Lower lobe of right lung (tissue), 2 donors: ENCODE results near the gene PHACTR3. TPM values are rescaled to one million over a fixed set of nuclear protein-coding genes. Genes with fewer than 3 reads are reported as not detected.

Experiments used
- ATAC-seq, 2 donors: fragments of 200-7000 bp; cut with Tn5 transposase; one replicate each; pipeline ENCODE4 v1.9.1; 2020 to 2022; ENCODE audit warnings: mild to moderate bottlenecking in 2 of 2, moderate library complexity in 2 of 2
- DNase-seq: peaks from one replicate; pipeline ENCODE4 v3.0.0-alpha.2; 2020
- H3K27ac ChIP-seq: fragments of 200-600 bp; one replicate; pipeline ENCODE4 v1.8.0; 2022
- H3K27me3 ChIP-seq: fragments of 200-600 bp; one replicate; pipeline ENCODE4 v1.8.0; 2022; ENCODE audit warnings: low read depth
- H3K36me3 ChIP-seq: fragments of 200-600 bp; one replicate; pipeline ENCODE4 v1.8.0; 2022; ENCODE audit warnings: mild to moderate bottlenecking
- H3K4me1 ChIP-seq: fragments of 200-600 bp; one replicate; pipeline ENCODE4 v1.8.0; 2022
- H3K4me3 ChIP-seq: fragments of 200-600 bp; one replicate; pipeline ENCODE4 v1.8.0; 2022; ENCODE audit warnings: mild to moderate bottlenecking
- H3K9me3 ChIP-seq: fragments of 200-600 bp; one replicate; pipeline ENCODE4 v1.8.0; 2022
- CTCF ChIP-seq: fragments of 200-600 bp; IDR thresholded peaks from one replicate; pipeline ENCODE4 v1.8.0; 2022; ENCODE audit warnings: antibody characterized with exemption, mild to moderate bottlenecking
- intact Hi-C: fragments of 100-400 bp; cut with DNase I; formaldehyde crosslinking; loops from one replicate; pipeline ENCODE4 v1.11.0; 2022
- total RNA-seq: library from RNA; stranded (reverse); fragmentation: NEBNext Ultra II Directional; extraction: Animal tissue kit (Norgen Biotek cat#: 25700); gene quantifications from one replicate; pipeline ENCODE4 v1.2.1, GENCODE V29; 2021
- donor health status: DM: no; HTN: yes; CAD: no; lungs with severe emphysema.

Gene PHACTR3
- total RNA-seq, 1 donor from 2014 or later, result 9.0 TPM

GRCh38 chr20:59656417-59656816, 52.1 kb downstream of the PHACTR3 start:
- H3K4me1 ChIP-seq, result no peaks in the 10 kb centered on the region
- DNase-seq, result no peak
- H3K9me3 ChIP-seq, result peaks cover 18% of the 10 kb centered on the region
- peaks cover 7% of the 10 kb centered on the region for H3K27me3 ChIP-seq
- no peak overlapping the region for H3K27ac ChIP-seq
- intact Hi-C loops, result no loop called here
- H3K4me3 ChIP-seq, result no peak overlapping the region
- ATAC-seq, result no peak
- H3K36me3 ChIP-seq, result no peaks in the 10 kb centered on the region
- TF ChIP-seq CTCF, result no peak

- DNase-seq, result no peak
- Histone ChIP-seq H3K9me3 (peaks cover 18% of the 10 kb centered on the region), H3K36me3 (no peaks in the 10 kb centered on the region), H3K27me3 (peaks cover 14% of the 10 kb centered on the region), H3K27ac (no peak overlapping the region), H3K4me3 (no peak overlapping the region), H3K4me1 (no peaks in the 10 kb centered on the region)
- ATAC-seq, result no peak
- intact Hi-C loops, result no loop called here
- TF ChIP-seq CTCF, result no peak
These were observed 53.2 kb downstream of the PHACTR3 start for GRCh38 chr20:59657459-59658046.

- peaks cover 18% of the 10 kb centered on the region for H3K9me3 ChIP-seq
- no peaks in the 10 kb centered on the region for H3K4me1 ChIP-seq
- intact Hi-C loops, result no loop called here
- DNase-seq, result no peak
- H3K36me3 ChIP-seq, result no peaks in the 10 kb centered on the region
- H3K4me3 ChIP-seq, result no peak overlapping the region
- H3K27ac ChIP-seq, result no peak overlapping the region
- peaks cover 18% of the 10 kb centered on the region for H3K27me3 ChIP-seq
- TF ChIP-seq CTCF, result no peak
- no peak for ATAC-seq
These were observed 56.1 kb downstream of the PHACTR3 start for GRCh38 chr20:59660471-59660870.

- Histone ChIP-seq H3K27me3 (peaks cover 24% of the 10 kb centered on the region), H3K9me3 (peaks cover 18% of the 10 kb centered on the region), H3K4me1 (no peaks in the 10 kb centered on the region), H3K4me3 (no peak overlapping the region), H3K36me3 (no peaks in the 10 kb centered on the region), H3K27ac (no peak overlapping the region)
- no peak for DNase-seq
- no peak for ATAC-seq
- TF ChIP-seq CTCF, result no peak
- intact Hi-C loops, result no loop called here
These were observed 56.8 kb downstream of the PHACTR3 start for GRCh38 chr20:59661153-59661552.

GRCh38 chr20:59661621-59662020, 57.3 kb downstream of the PHACTR3 start:
- DNase-seq, result no peak
- Histone ChIP-seq H3K9me3 (peaks cover 18% of the 10 kb centered on the region), H3K27ac (no peak overlapping the region), H3K4me3 (no peak overlapping the region), H3K36me3 (no peaks in the 10 kb centered on the region), H3K4me1 (no peaks in the 10 kb centered on the region), H3K27me3 (peaks cover 25% of the 10 kb centered on the region)
- ATAC-seq, result no peak
- TF ChIP-seq CTCF, result no peak
- intact Hi-C loops, result no loop called here

GRCh38 chr20:59662161-59662560, 57.8 kb downstream of the PHACTR3 start:
- Histone ChIP-seq H3K36me3 (no peaks in the 10 kb centered on the region), H3K4me3 (no peak overlapping the region), H3K27me3 (peaks cover 25% of the 10 kb centered on the region), H3K9me3 (peaks cover 18% of the 10 kb centered on the region), H3K4me1 (no peaks in the 10 kb centered on the region), H3K27ac (no peak overlapping the region)
- DNase-seq (no peak), ATAC-seq (no peak)
- intact Hi-C loops, result no loop called here
- no peak for TF ChIP-seq CTCF
